ENCODE measurements around the gene MECP2.

DNA sequence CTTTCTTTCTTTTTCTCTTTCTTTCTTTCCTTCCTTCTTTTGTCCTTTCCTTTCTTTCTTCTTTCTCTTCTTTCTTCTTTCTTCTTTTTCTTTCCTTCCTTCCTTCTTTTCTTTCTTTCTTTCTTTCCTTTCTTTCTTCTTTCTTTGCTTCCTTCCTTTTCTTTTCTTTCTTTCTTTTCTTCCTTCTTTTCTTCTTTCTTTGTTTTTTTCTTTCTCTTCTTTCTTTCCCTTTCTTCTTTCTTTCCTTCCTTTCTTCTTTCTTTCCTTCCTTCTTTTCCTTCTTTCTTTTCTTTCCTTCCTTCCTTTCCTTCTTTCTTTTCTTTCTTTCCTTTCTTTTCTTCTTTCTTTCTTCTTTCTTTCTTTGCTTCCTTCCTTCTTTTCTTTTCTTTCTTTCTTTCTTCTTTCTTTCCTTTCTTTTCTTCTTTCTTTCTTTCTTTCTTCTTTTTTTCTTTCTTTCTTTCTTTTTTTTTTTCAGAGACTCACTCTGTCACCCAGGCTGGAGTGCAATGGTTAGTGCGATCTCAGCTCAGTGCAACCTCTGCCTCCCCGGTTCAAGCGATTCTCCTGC, 106.4 kb downstream of the MECP2 start:
- TF ChIP-seq POLR2A (IDR thresholded peaks at IDR 0.05), result no peak
- TF ChIP-seq, protein P1, sequence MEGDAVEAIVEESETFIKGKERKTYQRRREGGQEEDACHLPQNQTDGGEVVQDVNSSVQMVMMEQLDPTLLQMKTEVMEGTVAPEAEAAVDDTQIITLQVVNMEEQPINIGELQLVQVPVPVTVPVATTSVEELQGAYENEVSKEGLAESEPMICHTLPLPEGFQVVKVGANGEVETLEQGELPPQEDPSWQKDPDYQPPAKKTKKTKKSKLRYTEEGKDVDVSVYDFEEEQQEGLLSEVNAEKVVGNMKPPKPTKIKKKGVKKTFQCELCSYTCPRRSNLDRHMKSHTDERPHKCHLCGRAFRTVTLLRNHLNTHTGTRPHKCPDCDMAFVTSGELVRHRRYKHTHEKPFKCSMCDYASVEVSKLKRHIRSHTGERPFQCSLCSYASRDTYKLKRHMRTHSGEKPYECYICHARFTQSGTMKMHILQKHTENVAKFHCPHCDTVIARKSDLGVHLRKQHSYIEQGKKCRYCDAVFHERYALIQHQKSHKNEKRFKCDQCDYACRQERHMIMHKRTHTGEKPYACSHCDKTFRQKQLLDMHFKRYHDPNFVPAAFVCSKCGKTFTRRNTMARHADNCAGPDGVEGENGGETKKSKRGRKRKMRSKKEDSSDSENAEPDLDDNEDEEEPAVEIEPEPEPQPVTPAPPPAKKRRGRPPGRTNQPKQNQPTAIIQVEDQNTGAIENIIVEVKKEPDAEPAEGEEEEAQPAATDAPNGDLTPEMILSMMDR (IDR thresholded peaks at IDR 0.05), result no peak

Data from right lobe of liver (tissue), 4 donors.